ENCODE data around the gene ANKHD1. TPM values are rescaled to one million over a fixed set of nuclear protein-coding genes. Genes with fewer than 3 reads are reported as not detected.
A peak's percentile ranks its signal among the peaks of the same experiment; 100 is the strongest.

The ANKHD1 gene
- total and polyA plus RNA-seq, 4 donors, result 33.2 to 116 (median 60.1) TPM

DNA sequence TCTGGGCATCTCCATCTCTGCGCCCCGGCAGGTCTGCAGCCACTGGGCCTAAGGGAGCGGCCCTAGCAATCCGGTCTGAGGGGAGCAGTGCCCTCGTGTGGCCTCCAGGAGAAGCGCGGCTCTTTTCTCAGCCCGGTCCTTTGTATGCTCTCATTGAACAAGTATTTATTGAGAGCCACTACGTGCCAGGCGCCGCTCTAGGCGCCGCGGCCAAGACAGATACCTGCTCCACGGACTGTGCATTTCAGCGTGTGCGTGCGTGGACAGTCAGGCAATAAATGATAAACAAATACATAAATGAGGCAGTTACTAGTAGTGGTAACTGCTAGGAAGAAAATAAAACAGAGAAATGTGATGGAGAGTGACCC is 43.9 kb upstream of the ANKHD1 start:
- H3K27ac ChIP-seq (ENCODE audit: low read depth in 1 of 2, low read length in 2 of 2), result no peak overlapping the region

DNA sequence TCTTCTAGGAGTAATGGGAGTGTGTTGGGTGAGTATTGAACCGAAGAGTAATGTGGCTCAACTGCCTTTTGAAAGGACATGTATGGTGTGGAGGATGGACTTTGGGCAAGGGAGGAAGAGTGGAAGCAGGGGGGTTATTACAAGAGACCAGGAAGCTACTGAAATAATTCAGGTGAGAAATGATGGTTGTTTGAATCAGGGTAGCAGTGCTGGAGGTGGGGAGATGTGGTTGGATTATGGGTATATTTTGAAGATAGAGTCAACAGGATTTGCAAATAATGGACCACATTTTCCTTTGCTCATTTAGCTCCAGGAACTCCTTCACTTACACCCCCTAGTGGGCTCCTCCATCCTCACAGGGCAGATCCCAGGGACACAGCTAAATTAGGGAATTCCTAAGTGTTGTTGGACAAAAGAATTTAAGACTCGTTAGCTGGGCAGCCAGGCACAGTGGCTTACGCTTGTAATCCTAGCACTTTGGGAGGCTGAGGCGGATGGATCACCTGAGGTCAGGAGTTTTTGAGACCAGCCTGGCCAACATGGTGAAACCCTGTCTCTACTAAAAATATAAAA is 42.8 kb upstream of the ANKHD1 start:
- Histone ChIP-seq H3K9me3 (ENCODE audit: control insufficient read depth in 4 of 4, low read length in 3 of 4) (no peaks in the 10 kb centered on the region), H3K36me3 (ENCODE audit: control insufficient read depth in 4 of 4, insufficient read depth in 3 of 4, low read depth in 1 of 4, low read length in 3 of 4) (no peaks in the 10 kb centered on the region), H3K27me3 (ENCODE audit: control insufficient read depth in 4 of 4, insufficient read depth in 4 of 4, low read length in 3 of 4) (no peaks in the 10 kb centered on the region), H3K4me3 (ENCODE audit: low read depth in 1 of 3, low read length in 3 of 3) (no peak overlapping the region), H3K9ac (ENCODE audit: low read depth in 1 of 2, low read length in 2 of 2) (no peak overlapping the region), H3K27ac (ENCODE audit: low read depth in 1 of 2, low read length in 2 of 2) (no peak overlapping the region), H3K4me1 (ENCODE audit: control insufficient read depth in 4 of 4, insufficient read depth in 4 of 4, low read length in 3 of 4) (peaks cover 2 to 12% (median 7%) of the 10 kb centered on the region in 4 donors)
- no peak for DNase-seq (ENCODE audit: low spot score)
- 83% methylated on average over 4 of the region's 4 CpGs for WGBS
- TF ChIP-seq RAD21 (IDR thresholded peaks at IDR 0.05), result peak; percentile 6 to 61
- no peak for TF ChIP-seq GABPA (IDR thresholded peaks at IDR 0.05 in 1 of 2, conservative IDR thresholded peaks at IDR 0.05 in 1 of 2)
- TF ChIP-seq, protein P1, sequence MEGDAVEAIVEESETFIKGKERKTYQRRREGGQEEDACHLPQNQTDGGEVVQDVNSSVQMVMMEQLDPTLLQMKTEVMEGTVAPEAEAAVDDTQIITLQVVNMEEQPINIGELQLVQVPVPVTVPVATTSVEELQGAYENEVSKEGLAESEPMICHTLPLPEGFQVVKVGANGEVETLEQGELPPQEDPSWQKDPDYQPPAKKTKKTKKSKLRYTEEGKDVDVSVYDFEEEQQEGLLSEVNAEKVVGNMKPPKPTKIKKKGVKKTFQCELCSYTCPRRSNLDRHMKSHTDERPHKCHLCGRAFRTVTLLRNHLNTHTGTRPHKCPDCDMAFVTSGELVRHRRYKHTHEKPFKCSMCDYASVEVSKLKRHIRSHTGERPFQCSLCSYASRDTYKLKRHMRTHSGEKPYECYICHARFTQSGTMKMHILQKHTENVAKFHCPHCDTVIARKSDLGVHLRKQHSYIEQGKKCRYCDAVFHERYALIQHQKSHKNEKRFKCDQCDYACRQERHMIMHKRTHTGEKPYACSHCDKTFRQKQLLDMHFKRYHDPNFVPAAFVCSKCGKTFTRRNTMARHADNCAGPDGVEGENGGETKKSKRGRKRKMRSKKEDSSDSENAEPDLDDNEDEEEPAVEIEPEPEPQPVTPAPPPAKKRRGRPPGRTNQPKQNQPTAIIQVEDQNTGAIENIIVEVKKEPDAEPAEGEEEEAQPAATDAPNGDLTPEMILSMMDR (IDR thresholded peaks at IDR 0.05; ENCODE audit: low read depth, low read length, missing input control), result peak; percentile 33

More for the DNA sequence above, 43.9 kb upstream of the ANKHD1 start:
- H3K9ac ChIP-seq (ENCODE audit: low read depth in 1 of 2, low read length in 2 of 2), result no peak overlapping the region
- TF ChIP-seq RAD21 (IDR thresholded peaks at IDR 0.05) (peak; percentile 85 to 95), RXRA (IDR thresholded peaks at IDR 0.05) (peak in 1 of 2 donors; percentile 45), EGR1 (IDR thresholded peaks at IDR 0.05; ENCODE audit: low read depth in 2 of 2) (no peak), JUND (IDR thresholded peaks at IDR 0.05) (peak; percentile 77 to 82), HNF4A (conservative IDR thresholded peaks at IDR 0.05) (peak in 1 of 2 donors; percentile 14)
- TF ChIP-seq, protein P1 (IDR thresholded peaks at IDR 0.05; ENCODE audit: low read depth, low read length, missing input control), result peak; percentile 92
- no peaks in the 10 kb centered on the region for H3K9me3 ChIP-seq (ENCODE audit: control insufficient read depth in 4 of 4, low read length in 3 of 4)
- no peaks in the 10 kb centered on the region for H3K36me3 ChIP-seq (ENCODE audit: control insufficient read depth in 4 of 4, insufficient read depth in 3 of 4, low read depth in 1 of 4, low read length in 3 of 4)
- no peak overlapping the region for H3K4me3 ChIP-seq (ENCODE audit: low read depth in 1 of 3, low read length in 3 of 3)
- DNase-seq (ENCODE audit: low spot score), result peak; percentile 80
- no peaks in the 10 kb centered on the region for H3K27me3 ChIP-seq (ENCODE audit: control insufficient read depth in 4 of 4, insufficient read depth in 4 of 4, low read length in 3 of 4)
- WGBS, result under 1% methylated on average over 18 of the region's 18 CpGs
- H3K4me1 ChIP-seq (ENCODE audit: control insufficient read depth in 4 of 4, insufficient read depth in 4 of 4, low read length in 3 of 4), result peaks cover 0 to 6% (median 2%) of the 10 kb centered on the region in 4 donors

DNA sequence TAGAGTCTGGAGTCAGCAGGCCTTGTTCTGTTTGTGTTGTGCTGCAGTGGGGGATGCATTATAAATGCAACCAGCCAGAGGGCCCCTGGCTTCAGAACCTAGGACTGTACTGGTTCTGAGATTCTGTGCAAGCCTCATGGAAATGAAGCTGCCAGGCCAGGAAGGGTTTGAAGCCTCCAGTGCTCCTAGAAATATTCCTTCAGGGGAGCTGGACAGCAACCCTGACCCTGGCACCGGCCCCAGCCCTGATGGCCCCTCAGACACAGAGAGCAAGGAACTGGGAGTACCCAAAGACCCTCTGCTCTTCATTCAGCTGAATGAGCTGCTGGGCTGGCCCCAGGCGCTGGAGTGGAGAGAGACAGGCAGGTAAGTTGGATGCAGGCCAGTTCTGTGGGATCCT is 41.5 kb upstream of the ANKHD1 start, which contains the start of gene SLC4A9:
Gene SLC4A9 (plus strand): TSS at position 94 of the 400 bp plus-strand sequence. CDS start 43 bp downstream, at position 137.
- Histone ChIP-seq H3K36me3 (ENCODE audit: control insufficient read depth in 4 of 4, insufficient read depth in 3 of 4, low read depth in 1 of 4, low read length in 3 of 4) (no peaks in the 10 kb centered on the region), H3K27ac (ENCODE audit: low read depth in 1 of 2, low read length in 2 of 2) (no peak within 1 kb of the TSS), H3K4me1 (ENCODE audit: control insufficient read depth in 4 of 4, insufficient read depth in 4 of 4, low read length in 3 of 4) (peaks cover 2 to 12% (median 7%) of the 10 kb centered on the region in 4 donors), H3K9me3 (ENCODE audit: control insufficient read depth in 4 of 4, low read length in 3 of 4) (no peaks in the 10 kb centered on the region), H3K4me3 (ENCODE audit: low read depth in 1 of 3, low read length in 3 of 3) (no peak within 1 kb of the TSS), H3K9ac (ENCODE audit: low read depth in 1 of 2, low read length in 2 of 2) (no peak within 1 kb of the TSS), H3K27me3 (ENCODE audit: control insufficient read depth in 4 of 4, insufficient read depth in 4 of 4, low read length in 3 of 4) (no peaks in the 10 kb centered on the region)
- DNase-seq (ENCODE audit: low spot score), result no peak
- TF ChIP-seq GABPA (IDR thresholded peaks at IDR 0.05 in 1 of 2, conservative IDR thresholded peaks at IDR 0.05 in 1 of 2), result no peak
- no peak for TF ChIP-seq FOXA2 (IDR thresholded peaks at IDR 0.05)
- TF ChIP-seq, protein P2, sequence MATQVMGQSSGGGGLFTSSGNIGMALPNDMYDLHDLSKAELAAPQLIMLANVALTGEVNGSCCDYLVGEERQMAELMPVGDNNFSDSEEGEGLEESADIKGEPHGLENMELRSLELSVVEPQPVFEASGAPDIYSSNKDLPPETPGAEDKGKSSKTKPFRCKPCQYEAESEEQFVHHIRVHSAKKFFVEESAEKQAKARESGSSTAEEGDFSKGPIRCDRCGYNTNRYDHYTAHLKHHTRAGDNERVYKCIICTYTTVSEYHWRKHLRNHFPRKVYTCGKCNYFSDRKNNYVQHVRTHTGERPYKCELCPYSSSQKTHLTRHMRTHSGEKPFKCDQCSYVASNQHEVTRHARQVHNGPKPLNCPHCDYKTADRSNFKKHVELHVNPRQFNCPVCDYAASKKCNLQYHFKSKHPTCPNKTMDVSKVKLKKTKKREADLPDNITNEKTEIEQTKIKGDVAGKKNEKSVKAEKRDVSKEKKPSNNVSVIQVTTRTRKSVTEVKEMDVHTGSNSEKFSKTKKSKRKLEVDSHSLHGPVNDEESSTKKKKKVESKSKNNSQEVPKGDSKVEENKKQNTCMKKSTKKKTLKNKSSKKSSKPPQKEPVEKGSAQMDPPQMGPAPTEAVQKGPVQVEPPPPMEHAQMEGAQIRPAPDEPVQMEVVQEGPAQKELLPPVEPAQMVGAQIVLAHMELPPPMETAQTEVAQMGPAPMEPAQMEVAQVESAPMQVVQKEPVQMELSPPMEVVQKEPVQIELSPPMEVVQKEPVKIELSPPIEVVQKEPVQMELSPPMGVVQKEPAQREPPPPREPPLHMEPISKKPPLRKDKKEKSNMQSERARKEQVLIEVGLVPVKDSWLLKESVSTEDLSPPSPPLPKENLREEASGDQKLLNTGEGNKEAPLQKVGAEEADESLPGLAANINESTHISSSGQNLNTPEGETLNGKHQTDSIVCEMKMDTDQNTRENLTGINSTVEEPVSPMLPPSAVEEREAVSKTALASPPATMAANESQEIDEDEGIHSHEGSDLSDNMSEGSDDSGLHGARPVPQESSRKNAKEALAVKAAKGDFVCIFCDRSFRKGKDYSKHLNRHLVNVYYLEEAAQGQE (IDR thresholded peaks at IDR 0.05), result no peak
- TF ChIP-seq, protein P3, sequence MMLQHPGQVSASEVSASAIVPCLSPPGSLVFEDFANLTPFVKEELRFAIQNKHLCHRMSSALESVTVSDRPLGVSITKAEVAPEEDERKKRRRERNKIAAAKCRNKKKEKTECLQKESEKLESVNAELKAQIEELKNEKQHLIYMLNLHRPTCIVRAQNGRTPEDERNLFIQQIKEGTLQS (IDR thresholded peaks at IDR 0.05), result no peak
- no peak for TF ChIP-seq FOXA1 (IDR thresholded peaks at IDR 0.05)
- no peak for TF ChIP-seq HNF4G (IDR thresholded peaks at IDR 0.05)
- TF ChIP-seq SP1 (IDR thresholded peaks at IDR 0.05), result no peak
- no peak for TF ChIP-seq JUND (IDR thresholded peaks at IDR 0.05)
- TF ChIP-seq EGR1 (IDR thresholded peaks at IDR 0.05; ENCODE audit: low read depth in 2 of 2), result no peak
- 92% methylated on average over 2 of the region's 2 CpGs for WGBS
